Spleen (tissue), 7 donors: ENCODE measurements around the gene KRTAP22-1.

ENCODE experiments used
- POLR2AphosphoS5 ChIP-seq, 3 donors: sonication (generic); formaldehyde crosslinking; IDR thresholded peaks; one replicate each; pipeline ENCODE4 v1.5.1; 2017; ENCODE audit warnings: antibody characterized with exemption in 3 of 3
- TF ChIP-seq, protein P1 (sequence below), 11 experiments: fragments of 200-600 bp in 7 of 11; fragments of 450-650 bp in 4 of 11; sonication (generic) in 4 of 11; IDR thresholded peaks in 8 of 11; conservative IDR thresholded peaks in 3 of 11; 1 replicate in 7 of 11; 2 replicates in 4 of 11; pipeline versions ENCODE4 v1.4.0 to v1.8.0; 2016 to 2021; ENCODE audit warnings: antibody characterized with exemption in 11 of 11, inconsistent platforms in 4 of 11, mild to moderate bottlenecking in 1 of 11
- donor health status: DM: no; HTN: no; CAD: no; lungs with moderate emphysema.
- donor health status: DM: no; HTN: no; CAD: no.
- donor health status: DM: no; HTN: no; CAD: no.

DNA sequence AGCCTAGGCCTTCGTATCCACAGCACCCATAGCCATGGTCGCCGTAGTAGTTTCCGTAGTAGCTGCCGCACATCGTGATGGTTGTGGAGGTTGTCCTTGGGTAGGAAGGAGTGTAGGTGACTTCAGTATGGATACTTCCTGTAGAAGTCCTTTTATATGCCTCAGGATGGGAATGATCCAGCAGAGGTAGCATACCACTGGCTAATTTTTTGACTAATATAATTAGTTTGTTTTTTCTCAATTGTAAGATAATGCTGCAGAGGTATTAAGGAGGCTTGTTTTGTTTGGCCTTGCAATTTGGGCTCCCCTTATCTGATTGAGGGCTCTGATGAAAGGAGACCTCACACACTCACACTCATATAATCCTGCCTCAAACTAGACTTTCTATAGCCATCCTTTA is 2.1 kb upstream of the KRTAP22-1 start, which contains the start of gene KRTAP6-2:
- TF ChIP-seq, protein P1, sequence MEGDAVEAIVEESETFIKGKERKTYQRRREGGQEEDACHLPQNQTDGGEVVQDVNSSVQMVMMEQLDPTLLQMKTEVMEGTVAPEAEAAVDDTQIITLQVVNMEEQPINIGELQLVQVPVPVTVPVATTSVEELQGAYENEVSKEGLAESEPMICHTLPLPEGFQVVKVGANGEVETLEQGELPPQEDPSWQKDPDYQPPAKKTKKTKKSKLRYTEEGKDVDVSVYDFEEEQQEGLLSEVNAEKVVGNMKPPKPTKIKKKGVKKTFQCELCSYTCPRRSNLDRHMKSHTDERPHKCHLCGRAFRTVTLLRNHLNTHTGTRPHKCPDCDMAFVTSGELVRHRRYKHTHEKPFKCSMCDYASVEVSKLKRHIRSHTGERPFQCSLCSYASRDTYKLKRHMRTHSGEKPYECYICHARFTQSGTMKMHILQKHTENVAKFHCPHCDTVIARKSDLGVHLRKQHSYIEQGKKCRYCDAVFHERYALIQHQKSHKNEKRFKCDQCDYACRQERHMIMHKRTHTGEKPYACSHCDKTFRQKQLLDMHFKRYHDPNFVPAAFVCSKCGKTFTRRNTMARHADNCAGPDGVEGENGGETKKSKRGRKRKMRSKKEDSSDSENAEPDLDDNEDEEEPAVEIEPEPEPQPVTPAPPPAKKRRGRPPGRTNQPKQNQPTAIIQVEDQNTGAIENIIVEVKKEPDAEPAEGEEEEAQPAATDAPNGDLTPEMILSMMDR (IDR thresholded peaks at IDR 0.05 in 8 of 11, conservative IDR thresholded peaks at IDR 0.05 in 3 of 11) = no peak
- TF ChIP-seq POLR2AphosphoS5 (IDR thresholded peaks at IDR 0.05) = no peak
